H9 (cell line): Measurements from ENCODE around the gene MCF2L2. TPM values are rescaled to one million over a fixed set of nuclear protein-coding genes. Genes with fewer than 3 reads are reported as not detected.

Experiments
- DNase-seq: peaks from one replicate; pipeline ENCODE4 v3.0.0-alpha.2; 2017
- H2AFZ ChIP-seq: one replicate; pipeline ENCODE4 v1.6.1; 2013; ENCODE audit warnings: mild to moderate bottlenecking, low read length, control low read depth, moderate library complexity
- H2AK5ac ChIP-seq: 2 replicates; pipeline ENCODE4 v1.6.1; 2013; ENCODE audit warnings: low read length, control low read depth, mixed read lengths; ENCODE audit not compliant: insufficient read length
- H2BK120ac ChIP-seq: one replicate; pipeline ENCODE4 v1.6.1; 2013; ENCODE audit warnings: low read depth, mild to moderate bottlenecking, low read length, control low read depth, inconsistent platforms; ENCODE audit not compliant: poor library complexity, severe bottlenecking
- H2BK12ac ChIP-seq: 2 replicates; pipeline ENCODE4 v1.6.1; 2013; ENCODE audit warnings: low read length, control low read depth, mixed read lengths, low read depth; ENCODE audit not compliant: insufficient read length
- H2BK15ac ChIP-seq: 2 replicates; pipeline ENCODE4 v1.6.1; 2013; ENCODE audit warnings: low read depth, low read length, control low read depth
- H2BK20ac ChIP-seq: one replicate; pipeline ENCODE4 v1.6.1; 2013; ENCODE audit warnings: low read depth, mild to moderate bottlenecking, low read length, control low read depth, inconsistent platforms; ENCODE audit not compliant: poor library complexity, severe bottlenecking
- H2BK5ac ChIP-seq: 2 replicates; pipeline ENCODE4 v1.6.1; 2013; ENCODE audit warnings: low read length, control low read depth, mixed read lengths; ENCODE audit not compliant: insufficient read length
- H3K14ac ChIP-seq: 2 replicates; pipeline ENCODE4 v1.6.1; 2013; ENCODE audit warnings: low read length, control low read depth; ENCODE audit not compliant: insufficient read depth
- H3K18ac ChIP-seq: 2 replicates; pipeline ENCODE4 v1.6.1; 2013; ENCODE audit warnings: low read depth, mild to moderate bottlenecking, mixed read lengths, low read length, control low read depth; ENCODE audit not compliant: insufficient read length
- H3K23ac ChIP-seq: 2 replicates; pipeline ENCODE4 v1.6.1; 2013; ENCODE audit warnings: low read length, control low read depth, mixed read lengths, low read depth; ENCODE audit not compliant: insufficient read length
- H3K23me2 ChIP-seq: 2 replicates; pipeline ENCODE4 v1.6.1; 2013; ENCODE audit warnings: low read depth, mild to moderate bottlenecking, mixed read lengths, low read length, control low read depth; ENCODE audit not compliant: insufficient read length, poor library complexity, severe bottlenecking
- H3K27ac ChIP-seq: 2 replicates; pipeline ENCODE4 v1.5.1; 2013; ENCODE audit warnings: low read length, control low read depth, mixed read lengths, low read depth; ENCODE audit not compliant: insufficient read length
- H3K27me3 ChIP-seq: 2 replicates; pipeline ENCODE4 v1.6.1; 2013; ENCODE audit warnings: low read length, control low read depth, inconsistent platforms; ENCODE audit not compliant: insufficient read depth
- H3K4ac ChIP-seq: 2 replicates; pipeline ENCODE4 v1.6.1; 2013; ENCODE audit warnings: low read depth, mild to moderate bottlenecking, control low read depth, inconsistent platforms, low read length, moderate library complexity
- H3K4me1 ChIP-seq: 2 replicates; pipeline ENCODE4 v1.6.1; 2013; ENCODE audit warnings: low read length, control low read depth, inconsistent platforms; ENCODE audit not compliant: insufficient read depth
- H3K4me2 ChIP-seq: 2 replicates; pipeline ENCODE4 v1.6.1; 2013; ENCODE audit warnings: low read length, control low read depth, mixed read lengths; ENCODE audit not compliant: insufficient read length, insufficient read depth
- H3K56ac ChIP-seq: 2 replicates; pipeline ENCODE4 v1.6.1; 2013; ENCODE audit warnings: low read depth, mild to moderate bottlenecking, mixed read lengths, low read length, control low read depth; ENCODE audit not compliant: insufficient read length
- H3K79me1 ChIP-seq: 2 replicates; pipeline ENCODE4 v1.6.1; 2013; ENCODE audit warnings: low read depth, mild to moderate bottlenecking, moderate library complexity, low read length, control low read depth, inconsistent platforms; ENCODE audit not compliant: insufficient read depth, poor library complexity, severe bottlenecking
- H3K79me2 ChIP-seq: 2 replicates; pipeline ENCODE4 v1.6.1; 2013; ENCODE audit warnings: low read length, control low read depth, inconsistent platforms; ENCODE audit not compliant: insufficient read depth
- H3K9ac ChIP-seq: 2 replicates; pipeline ENCODE4 v1.6.1; 2013; ENCODE audit warnings: low read length, control low read depth, mixed read lengths; ENCODE audit not compliant: insufficient read length; ENCODE audit errors: extremely low read depth
- H3K9me3 ChIP-seq: one replicate; pipeline ENCODE4 v1.6.1; 2013; ENCODE audit warnings: low read depth, low read length, inconsistent platforms; ENCODE audit not compliant: control insufficient read depth
- H3T11ph ChIP-seq: one replicate; pipeline ENCODE4 v1.6.1; 2013; ENCODE audit warnings: mild to moderate bottlenecking, low read length, control low read depth, inconsistent platforms
- H4K20me1 ChIP-seq: one replicate; pipeline ENCODE4 v1.6.1; 2013; ENCODE audit not compliant: control insufficient read depth, insufficient read length, insufficient read depth
- H4K5ac ChIP-seq: 2 replicates; pipeline ENCODE4 v1.6.1; 2013; ENCODE audit warnings: low read depth, mild to moderate bottlenecking, mixed read lengths, low read length, control low read depth; ENCODE audit not compliant: insufficient read length
- H4K8ac ChIP-seq: replicated peaks from 2 replicates; pipeline ENCODE4 v1.6.1; 2013; ENCODE audit warnings: low read length, control low read depth, mixed read lengths, low read depth; ENCODE audit not compliant: insufficient read length
- H4K91ac ChIP-seq: 2 replicates; pipeline ENCODE4 v1.6.1; 2013; ENCODE audit warnings: low read depth, mild to moderate bottlenecking, moderate library complexity, mixed read lengths, low read length, control low read depth; ENCODE audit not compliant: insufficient read length
- H3K27ac Mint-ChIP-seq, 3 experiments: 2 replicates in 2 of 3; 3 replicates in 1 of 3; pipeline ENCODE4 v1.8.0; 2020 to 2021; ENCODE audit warnings: mixed read lengths in 3 of 3, mild to moderate bottlenecking in 1 of 3, moderate library complexity in 1 of 3
- H3K27me3 Mint-ChIP-seq: 2 replicates; pipeline ENCODE4 v1.8.0; 2021; ENCODE audit warnings: low read depth, mild to moderate bottlenecking, moderate library complexity, mixed read lengths
- H3K36me3 Mint-ChIP-seq, 3 experiments: 2 replicates in 2 of 3; 3 replicates in 1 of 3; pipeline ENCODE4 v1.8.0; 2020 to 2021; ENCODE audit warnings: low read depth in 3 of 3, mixed read lengths in 3 of 3; ENCODE audit not compliant: insufficient read depth in 1 of 3
- H3K4me1 Mint-ChIP-seq, 2 experiments: 2 replicates each; pipeline ENCODE4 v1.8.0; 2020; ENCODE audit warnings: mixed read lengths in 2 of 2
- H3K4me3 Mint-ChIP-seq, 2 experiments: 2 replicates in 1 of 2; 3 replicates in 1 of 2; pipeline ENCODE4 v1.8.0; 2020 to 2021; ENCODE audit warnings: mild to moderate bottlenecking in 2 of 2, mixed read lengths in 2 of 2, moderate library complexity in 1 of 2
- H3K9me3 Mint-ChIP-seq, 2 experiments: 2 replicates in 1 of 2; 3 replicates in 1 of 2; pipeline ENCODE4 v1.8.0; 2020; ENCODE audit warnings: mild to moderate bottlenecking in 2 of 2, mixed read lengths in 2 of 2, moderate library complexity in 1 of 2
- CTCF ChIP-seq: fragments of 200-600 bp; sonication (generic); conservative IDR thresholded peaks from 3 replicates; pipeline ENCODE4 v1.8.0; 2021; ENCODE audit warnings: antibody characterized with exemption, mild to moderate bottlenecking
- WGBS: extraction: QIAGEN DNeasy Blood & Tissue Kit; methylation state at CpG from one replicate; pipeline ENCODE4 v1.1.7; 2013; ENCODE audit warnings: missing lambda C conversion rate, low lambda C conversion rate, mixed read lengths; ENCODE audit not compliant: insufficient read length; ENCODE audit errors: extremely low coverage; 5-methylcytosine and 5-hydroxymethylcytosine counted together
- total RNA-seq: library from RNA; stranded (reverse); gene quantifications from 2 replicates; pipeline ENCODE4 v1.2.1, GENCODE V29; 2021

MCF2L2 gene
- total RNA-seq, 1 experiment from 2014 or later = 6.4 TPM

GRCh38 chr3:183264268-183264667 is 164.2 kb downstream of the MCF2L2 start:
- no peak overlapping the region for H3K9ac ChIP-seq
- peaks cover 23 to 27% of the 10 kb centered on the region in 2 experiments for H3K4me1 Mint-ChIP-seq
- H3K4me2 ChIP-seq = no peak overlapping the region

More at GRCh38 chr3:183264268-183264667, 164.2 kb downstream of the MCF2L2 start:
- Histone ChIP-seq H3K14ac (no peak overlapping the region), H3K18ac (no peak overlapping the region), H2BK12ac (no peak overlapping the region), H4K5ac (no peak overlapping the region), H2BK120ac (no peak overlapping the region), H3K79me1 (no peaks in the 10 kb centered on the region), H3K27ac (no peak overlapping the region), H3K56ac (no peak overlapping the region), H2BK15ac (no peak overlapping the region), H2AK5ac (no peak overlapping the region), H3K4ac (no peak overlapping the region), H3K27me3 (no peaks in the 10 kb centered on the region), H3T11ph (no peak overlapping the region), H3K9me3 (no peaks in the 10 kb centered on the region), H4K91ac (no peak overlapping the region), H2AFZ (no peak overlapping the region), H2BK5ac (no peak overlapping the region), H3K23me2 (no peaks in the 10 kb centered on the region), H4K8ac (no peak overlapping the region), H3K79me2 (no peaks in the 10 kb centered on the region; the same call in 1 of the 2 replicates), H3K4me1 (peaks cover 23% of the 10 kb centered on the region; the same call in 1 of the 2 replicates), H3K23ac (no peak overlapping the region), H2BK20ac (no peak overlapping the region), H4K20me1 (no peaks in the 10 kb centered on the region)
- peaks cover 0 to 6% (median 5%) of the 10 kb centered on the region in 3 experiments; a peak in 4 of 7 replicates for H3K36me3 Mint-ChIP-seq
- no peak overlapping the region for H3K4me3 Mint-ChIP-seq
- DNase-seq = no peak
- no peak overlapping the region for H3K27ac Mint-ChIP-seq
- no peaks in the 10 kb centered on the region for H3K27me3 Mint-ChIP-seq
- WGBS = no CpG with 5 or more reads among the region's 5 CpGs
- TF ChIP-seq CTCF = no peak
- no peaks in the 10 kb centered on the region for H3K9me3 Mint-ChIP-seq
